Activated T-helper 1 cell treated with Interleukin-2 at 50 U/mL for 16 hours (primary cell): ENCODE data around the gene FBF1.

Source experiments
- DNase-seq: peaks from one replicate; pipeline ENCODE4 v3.0.0-alpha.2; 2020; ENCODE audit warnings: low read depth

FBF1 gene

GRCh38 chr17:75914643-75915267, 26.1 kb downstream of the FBF1 start:
- DNase-seq = no peak

GRCh38 chr17:75913537-75914210, 27.2 kb downstream of the FBF1 start:
- DNase-seq = no peak

GRCh38 chr17:75910699-75911098, 30.1 kb downstream of the FBF1 start:
- DNase-seq = no peak

GRCh38 chr17:75909812-75910274, 31.0 kb downstream of the FBF1 start:
- DNase-seq = no peak

GRCh38 chr17:75909051-75909811, 31.6 kb downstream of the FBF1 start:
- DNase-seq = no peak

GRCh38 chr17:75908201-75908600, 32.6 kb downstream of the FBF1 start:
- DNase-seq = no peak

GRCh38 chr17:75906143-75906884, 34.5 kb downstream of the FBF1 start:
- DNase-seq = no peak

GRCh38 chr17:75904749-75905521, 35.9 kb downstream of the FBF1 start, which contains the start of gene MRPL38:
Gene MRPL38 (minus strand): TSS chr17:75904884. CDS start chr17:75904875, 9 bp downstream.
- DNase-seq = peak; percentile 94

GRCh38 chr17:75902406-75902805, 38.4 kb downstream of the FBF1 start:
- DNase-seq = no peak

GRCh38 chr17:75901727-75902126, 39.1 kb downstream of the FBF1 start:
- DNase-seq = no peak

GRCh38 chr17:75900691-75901533, 39.9 kb downstream of the FBF1 start:
- no peak for DNase-seq

GRCh38 chr17:75899767-75900468, 40.9 kb downstream of the FBF1 start:
- no peak for DNase-seq

GRCh38 chr17:75899353-75899752, 41.5 kb downstream of the FBF1 start:
- DNase-seq = no peak

- DNase-seq = no peak
Measured at GRCh38 chr17:75898791-75899190, 42.1 kb downstream of the FBF1 start.

GRCh38 chr17:75898065-75898464, 42.8 kb downstream of the FBF1 start:
- DNase-seq = no peak

- no peak for DNase-seq
Measured at GRCh38 chr17:75897160-75898019, 43.5 kb downstream of the FBF1 start.

GRCh38 chr17:75896415-75897159, 44.3 kb downstream of the FBF1 start, which contains the start of gene TRIM65:
Gene TRIM65 (minus strand): TSS chr17:75896951. CDS start chr17:75896937, 14 bp downstream.
- DNase-seq = peak; percentile 66
